OCI-LY1 (cell line): ENCODE results near the gene CDH4.

Experiments
- CTCF ChIP-seq: fragments of 200-600 bp; sonication (generic), shearing (Covaris generic); IDR thresholded peaks from 2 replicates; pipeline ENCODE4 v1.5.1; 2017; ENCODE audit warnings: mild to moderate bottlenecking, antibody characterized with exemption, low read length, moderate library complexity, mixed read lengths
- EZH2 ChIP-seq: fragments of 200-600 bp; sonication (generic), shearing (Covaris generic); IDR thresholded peaks from 2 replicates; pipeline ENCODE4 v1.8.0; 2017; ENCODE audit warnings: borderline replicate concordance, mixed run types, mild to moderate bottlenecking, antibody characterized with exemption, low read length, moderate library complexity, mixed read lengths

GRCh38 chr20:61976644-61977418, 724.8 kb downstream of the CDH4 start:
- TF ChIP-seq CTCF: no peak
- no peak for TF ChIP-seq EZH2
